H9 (cell line): ENCODE results near the gene ANKRD11. TPM values are rescaled to one million over a fixed set of nuclear protein-coding genes. Genes with fewer than 3 reads are reported as not detected.

Source experiments
- DNase-seq: peaks from one replicate; pipeline ENCODE4 v3.0.0-alpha.2; 2017
- H2AFZ ChIP-seq: one replicate; pipeline ENCODE4 v1.6.1; 2013; ENCODE audit warnings: mild to moderate bottlenecking, low read length, control low read depth, moderate library complexity
- H2AK5ac ChIP-seq: 2 replicates; pipeline ENCODE4 v1.6.1; 2013; ENCODE audit warnings: low read length, control low read depth, mixed read lengths; ENCODE audit not compliant: insufficient read length
- H2BK120ac ChIP-seq: one replicate; pipeline ENCODE4 v1.6.1; 2013; ENCODE audit warnings: low read depth, mild to moderate bottlenecking, low read length, control low read depth, inconsistent platforms; ENCODE audit not compliant: poor library complexity, severe bottlenecking
- H2BK12ac ChIP-seq: 2 replicates; pipeline ENCODE4 v1.6.1; 2013; ENCODE audit warnings: low read length, control low read depth, mixed read lengths, low read depth; ENCODE audit not compliant: insufficient read length
- H2BK15ac ChIP-seq: 2 replicates; pipeline ENCODE4 v1.6.1; 2013; ENCODE audit warnings: low read depth, low read length, control low read depth
- H2BK20ac ChIP-seq: one replicate; pipeline ENCODE4 v1.6.1; 2013; ENCODE audit warnings: low read depth, mild to moderate bottlenecking, low read length, control low read depth, inconsistent platforms; ENCODE audit not compliant: poor library complexity, severe bottlenecking
- H2BK5ac ChIP-seq: 2 replicates; pipeline ENCODE4 v1.6.1; 2013; ENCODE audit warnings: low read length, control low read depth, mixed read lengths; ENCODE audit not compliant: insufficient read length
- H3K14ac ChIP-seq: 2 replicates; pipeline ENCODE4 v1.6.1; 2013; ENCODE audit warnings: low read length, control low read depth; ENCODE audit not compliant: insufficient read depth
- H3K18ac ChIP-seq: 2 replicates; pipeline ENCODE4 v1.6.1; 2013; ENCODE audit warnings: low read depth, mild to moderate bottlenecking, mixed read lengths, low read length, control low read depth; ENCODE audit not compliant: insufficient read length
- H3K23ac ChIP-seq: 2 replicates; pipeline ENCODE4 v1.6.1; 2013; ENCODE audit warnings: low read length, control low read depth, mixed read lengths, low read depth; ENCODE audit not compliant: insufficient read length
- H3K23me2 ChIP-seq: 2 replicates; pipeline ENCODE4 v1.6.1; 2013; ENCODE audit warnings: low read depth, mild to moderate bottlenecking, mixed read lengths, low read length, control low read depth; ENCODE audit not compliant: insufficient read length, poor library complexity, severe bottlenecking
- H3K27ac ChIP-seq: 2 replicates; pipeline ENCODE4 v1.5.1; 2013; ENCODE audit warnings: low read length, control low read depth, mixed read lengths, low read depth; ENCODE audit not compliant: insufficient read length
- H3K27me3 ChIP-seq: 2 replicates; pipeline ENCODE4 v1.6.1; 2013; ENCODE audit warnings: low read length, control low read depth, inconsistent platforms; ENCODE audit not compliant: insufficient read depth
- H3K4ac ChIP-seq: 2 replicates; pipeline ENCODE4 v1.6.1; 2013; ENCODE audit warnings: low read depth, mild to moderate bottlenecking, control low read depth, inconsistent platforms, low read length, moderate library complexity
- H3K4me1 ChIP-seq: 2 replicates; pipeline ENCODE4 v1.6.1; 2013; ENCODE audit warnings: low read length, control low read depth, inconsistent platforms; ENCODE audit not compliant: insufficient read depth
- H3K4me2 ChIP-seq: 2 replicates; pipeline ENCODE4 v1.6.1; 2013; ENCODE audit warnings: low read length, control low read depth, mixed read lengths; ENCODE audit not compliant: insufficient read length, insufficient read depth
- H3K56ac ChIP-seq: 2 replicates; pipeline ENCODE4 v1.6.1; 2013; ENCODE audit warnings: low read depth, mild to moderate bottlenecking, mixed read lengths, low read length, control low read depth; ENCODE audit not compliant: insufficient read length
- H3K79me1 ChIP-seq: 2 replicates; pipeline ENCODE4 v1.6.1; 2013; ENCODE audit warnings: low read depth, mild to moderate bottlenecking, moderate library complexity, low read length, control low read depth, inconsistent platforms; ENCODE audit not compliant: insufficient read depth, poor library complexity, severe bottlenecking
- H3K79me2 ChIP-seq: 2 replicates; pipeline ENCODE4 v1.6.1; 2013; ENCODE audit warnings: low read length, control low read depth, inconsistent platforms; ENCODE audit not compliant: insufficient read depth
- H3K9ac ChIP-seq: 2 replicates; pipeline ENCODE4 v1.6.1; 2013; ENCODE audit warnings: low read length, control low read depth, mixed read lengths; ENCODE audit not compliant: insufficient read length; ENCODE audit errors: extremely low read depth
- H3K9me3 ChIP-seq: one replicate; pipeline ENCODE4 v1.6.1; 2013; ENCODE audit warnings: low read depth, low read length, inconsistent platforms; ENCODE audit not compliant: control insufficient read depth
- H3T11ph ChIP-seq: one replicate; pipeline ENCODE4 v1.6.1; 2013; ENCODE audit warnings: mild to moderate bottlenecking, low read length, control low read depth, inconsistent platforms
- H4K20me1 ChIP-seq: one replicate; pipeline ENCODE4 v1.6.1; 2013; ENCODE audit not compliant: control insufficient read depth, insufficient read length, insufficient read depth
- H4K5ac ChIP-seq: 2 replicates; pipeline ENCODE4 v1.6.1; 2013; ENCODE audit warnings: low read depth, mild to moderate bottlenecking, mixed read lengths, low read length, control low read depth; ENCODE audit not compliant: insufficient read length
- H4K8ac ChIP-seq: replicated peaks from 2 replicates; pipeline ENCODE4 v1.6.1; 2013; ENCODE audit warnings: low read length, control low read depth, mixed read lengths, low read depth; ENCODE audit not compliant: insufficient read length
- H4K91ac ChIP-seq: 2 replicates; pipeline ENCODE4 v1.6.1; 2013; ENCODE audit warnings: low read depth, mild to moderate bottlenecking, moderate library complexity, mixed read lengths, low read length, control low read depth; ENCODE audit not compliant: insufficient read length
- H3K27ac Mint-ChIP-seq, 3 experiments: 2 replicates in 2 of 3; 3 replicates in 1 of 3; pipeline ENCODE4 v1.8.0; 2020 to 2021; ENCODE audit warnings: mixed read lengths in 3 of 3, mild to moderate bottlenecking in 1 of 3, moderate library complexity in 1 of 3
- H3K27me3 Mint-ChIP-seq: 2 replicates; pipeline ENCODE4 v1.8.0; 2021; ENCODE audit warnings: low read depth, mild to moderate bottlenecking, moderate library complexity, mixed read lengths
- H3K36me3 Mint-ChIP-seq, 3 experiments: 2 replicates in 2 of 3; 3 replicates in 1 of 3; pipeline ENCODE4 v1.8.0; 2020 to 2021; ENCODE audit warnings: low read depth in 3 of 3, mixed read lengths in 3 of 3; ENCODE audit not compliant: insufficient read depth in 1 of 3
- H3K4me1 Mint-ChIP-seq, 2 experiments: 2 replicates each; pipeline ENCODE4 v1.8.0; 2020; ENCODE audit warnings: mixed read lengths in 2 of 2
- H3K4me3 Mint-ChIP-seq, 2 experiments: 2 replicates in 1 of 2; 3 replicates in 1 of 2; pipeline ENCODE4 v1.8.0; 2020 to 2021; ENCODE audit warnings: mild to moderate bottlenecking in 2 of 2, mixed read lengths in 2 of 2, moderate library complexity in 1 of 2
- H3K9me3 Mint-ChIP-seq, 2 experiments: 2 replicates in 1 of 2; 3 replicates in 1 of 2; pipeline ENCODE4 v1.8.0; 2020; ENCODE audit warnings: mild to moderate bottlenecking in 2 of 2, mixed read lengths in 2 of 2, moderate library complexity in 1 of 2
- WGBS: extraction: QIAGEN DNeasy Blood & Tissue Kit; methylation state at CpG from one replicate; pipeline ENCODE4 v1.1.7; 2013; ENCODE audit warnings: missing lambda C conversion rate, low lambda C conversion rate, mixed read lengths; ENCODE audit not compliant: insufficient read length; ENCODE audit errors: extremely low coverage; 5-methylcytosine and 5-hydroxymethylcytosine counted together
- total RNA-seq: library from RNA; stranded (reverse); gene quantifications from 2 replicates; pipeline ENCODE4 v1.2.1, GENCODE V29; 2021
- TF ChIP-seq, protein P1 (sequence below): fragments of 200-600 bp; sonication (generic); conservative IDR thresholded peaks from 3 replicates; pipeline ENCODE4 v1.8.0; 2021; ENCODE audit warnings: antibody characterized with exemption, mild to moderate bottlenecking

ANKRD11 gene
- total RNA-seq, 1 experiment from 2014 or later, result 181 TPM

- no peak overlapping the region for H3K56ac ChIP-seq
- no peak overlapping the region for H2BK20ac ChIP-seq
- Mint-ChIP-seq H3K36me3 (peaks cover 8 to 28% (median 24%) of the 10 kb centered on the region in 3 experiments; a peak in 6 of 7 replicates), H3K4me3 (no peak overlapping the region), H3K27ac (no peak overlapping the region), H3K27me3 (no peaks in the 10 kb centered on the region; the same call in 1 of the 2 replicates), H3K9me3 (no peaks in the 10 kb centered on the region), H3K4me1 (no peaks in the 10 kb centered on the region)
- DNase-seq, result no peak
- TF ChIP-seq, protein P1, sequence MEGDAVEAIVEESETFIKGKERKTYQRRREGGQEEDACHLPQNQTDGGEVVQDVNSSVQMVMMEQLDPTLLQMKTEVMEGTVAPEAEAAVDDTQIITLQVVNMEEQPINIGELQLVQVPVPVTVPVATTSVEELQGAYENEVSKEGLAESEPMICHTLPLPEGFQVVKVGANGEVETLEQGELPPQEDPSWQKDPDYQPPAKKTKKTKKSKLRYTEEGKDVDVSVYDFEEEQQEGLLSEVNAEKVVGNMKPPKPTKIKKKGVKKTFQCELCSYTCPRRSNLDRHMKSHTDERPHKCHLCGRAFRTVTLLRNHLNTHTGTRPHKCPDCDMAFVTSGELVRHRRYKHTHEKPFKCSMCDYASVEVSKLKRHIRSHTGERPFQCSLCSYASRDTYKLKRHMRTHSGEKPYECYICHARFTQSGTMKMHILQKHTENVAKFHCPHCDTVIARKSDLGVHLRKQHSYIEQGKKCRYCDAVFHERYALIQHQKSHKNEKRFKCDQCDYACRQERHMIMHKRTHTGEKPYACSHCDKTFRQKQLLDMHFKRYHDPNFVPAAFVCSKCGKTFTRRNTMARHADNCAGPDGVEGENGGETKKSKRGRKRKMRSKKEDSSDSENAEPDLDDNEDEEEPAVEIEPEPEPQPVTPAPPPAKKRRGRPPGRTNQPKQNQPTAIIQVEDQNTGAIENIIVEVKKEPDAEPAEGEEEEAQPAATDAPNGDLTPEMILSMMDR, result no peak
- H3K4me2 ChIP-seq, result no peak overlapping the region
- H2BK120ac ChIP-seq, result no peak overlapping the region
- H3K23ac ChIP-seq, result no peak overlapping the region
- no peak overlapping the region for H2BK12ac ChIP-seq
- H3K4me1 ChIP-seq, result no peaks in the 10 kb centered on the region
- H4K8ac ChIP-seq, result no peak overlapping the region
- H3K27ac ChIP-seq, result no peak overlapping the region
- H3K27me3 ChIP-seq, result no peaks in the 10 kb centered on the region
- WGBS, result no CpG with 5 or more reads among the region's 20 CpGs
- no peaks in the 10 kb centered on the region for H3K23me2 ChIP-seq
- no peak overlapping the region for H4K5ac ChIP-seq
- H2BK5ac ChIP-seq, result no peak overlapping the region
- H3K79me1 ChIP-seq, result peaks cover 3% of the 10 kb centered on the region
- no peak overlapping the region for H3K14ac ChIP-seq
- no peak overlapping the region for H3K9ac ChIP-seq
- no peaks in the 10 kb centered on the region; the same call in 1 of the 2 replicates for H3K79me2 ChIP-seq
- no peaks in the 10 kb centered on the region for H3K9me3 ChIP-seq
- no peak overlapping the region for H2AK5ac ChIP-seq
- H2BK15ac ChIP-seq, result no peak overlapping the region
- H2AFZ ChIP-seq, result no peak overlapping the region
- H4K20me1 ChIP-seq, result no peaks in the 10 kb centered on the region
- H4K91ac ChIP-seq, result no peak overlapping the region
- H3T11ph ChIP-seq, result no peak overlapping the region
- no peak overlapping the region for H3K18ac ChIP-seq
- no peak overlapping the region for H3K4ac ChIP-seq
Observed at GRCh38 chr16:89283449-89283848, 206.9 kb downstream of the ANKRD11 start.
